ENCODE results near the gene FPR1.

FPR1 gene

GRCh38 chr19:51703575-51704515 lies 47.8 kb downstream of the FPR1 start:
- peak; percentile 95 for DNase-seq (ENCODE audit: low read depth)

- no peak for DNase-seq (ENCODE audit: low read depth)
Observed at GRCh38 chr19:51702825-51703574, 48.7 kb downstream of the FPR1 start.

DNA sequence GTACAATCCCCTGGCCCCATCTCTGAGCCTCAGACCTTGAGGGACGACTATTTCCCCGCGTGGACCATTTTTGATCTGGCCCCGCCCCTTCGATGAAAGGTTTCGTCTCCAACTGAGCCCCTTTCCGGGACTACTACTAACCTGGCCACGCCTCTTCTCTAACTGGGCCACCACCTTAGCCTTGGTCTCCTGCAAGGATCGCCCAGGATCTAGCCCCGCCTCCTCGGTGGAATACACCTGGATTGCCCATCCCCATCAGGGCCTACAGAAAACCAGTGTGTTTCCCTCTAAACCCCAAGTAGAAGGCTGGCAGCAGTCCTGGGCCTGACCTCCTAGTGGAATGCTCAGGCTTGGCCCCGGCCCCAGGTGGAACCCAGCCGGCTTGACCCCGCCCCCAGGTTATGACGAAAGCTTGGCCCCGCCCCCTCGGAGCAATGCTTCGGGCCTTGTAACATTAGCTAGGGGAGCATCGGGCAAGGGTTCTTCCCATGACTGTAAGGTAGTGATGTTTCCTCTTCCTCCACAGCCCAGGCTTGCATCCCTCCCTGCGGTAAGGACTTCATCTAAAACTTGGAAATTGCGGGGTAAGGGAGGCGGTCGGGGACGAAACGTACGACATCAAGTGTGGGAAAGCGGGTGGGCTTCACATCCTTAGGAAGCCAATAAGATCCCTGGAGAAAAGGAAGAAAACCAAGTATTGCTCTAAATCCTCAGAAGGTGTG lies 49.4 kb downstream of the FPR1 start:
- DNase-seq (ENCODE audit: low read depth), result no peak

- no peak for DNase-seq (ENCODE audit: low read depth)
Observed at GRCh38 chr19:51701468-51702100, 50.1 kb downstream of the FPR1 start.

GRCh38 chr19:51699170-51699569 lies 52.5 kb downstream of the FPR1 start:
- DNase-seq (ENCODE audit: low read depth), result no peak

- no peak for DNase-seq (ENCODE audit: low read depth)
Observed at GRCh38 chr19:51698296-51698695, 53.4 kb downstream of the FPR1 start.

GRCh38 chr19:51697169-51697776 lies 54.4 kb downstream of the FPR1 start:
- no peak for DNase-seq (ENCODE audit: low read depth)

DNA sequence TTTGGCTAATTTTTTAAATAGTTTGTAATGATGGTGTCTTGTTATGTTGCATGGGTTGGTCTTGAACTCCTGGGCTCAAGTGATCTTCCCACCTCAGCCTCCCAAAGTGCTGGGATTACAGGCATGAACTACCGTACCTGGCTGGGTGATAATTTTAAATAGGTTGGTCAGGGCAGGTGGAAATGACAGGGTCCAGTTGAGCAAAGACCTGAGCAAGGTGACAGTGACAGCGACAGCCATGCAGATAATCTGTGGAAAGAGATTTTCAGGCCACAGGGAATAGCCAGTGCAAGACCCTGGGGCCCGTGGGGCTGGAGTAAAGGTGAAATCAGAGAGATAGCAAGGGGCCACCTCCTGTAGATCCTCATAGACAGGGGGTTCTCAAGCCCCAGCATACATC lies 55.1 kb downstream of the FPR1 start:
- DNase-seq (ENCODE audit: low read depth), result no peak

Measured in activated T-helper 1 cell treated with Interleukin-2 at 50 U/mL for 16 hours (primary cell).